Adrenal gland (tissue), 5 donors: ENCODE data around the gene CDS2.

Experiments
- POLR2A ChIP-seq, 2 donors: fragments of 450-650 bp; IDR thresholded peaks; one replicate each; pipeline ENCODE4 v1.6.1; 2017; ENCODE audit warnings: antibody characterized with exemption in 2 of 2, mild to moderate bottlenecking in 2 of 2, moderate library complexity in 1 of 2
- TF ChIP-seq, protein P1 (sequence below), 6 experiments: fragments of 450-650 bp in 4 of 6; fragments of 200-600 bp in 2 of 6; sonication (generic) in 1 of 6; IDR thresholded peaks; 1 replicate in 5 of 6; 2 replicates in 1 of 6; pipeline versions ENCODE4 v1.5.1 to v1.8.0; 2016 to 2021; ENCODE audit warnings: antibody characterized with exemption in 6 of 6, mild to moderate bottlenecking in 2 of 6, moderate library complexity in 1 of 6
- donor health status: DM: no; HTN: no; CAD: no.

DNA sequence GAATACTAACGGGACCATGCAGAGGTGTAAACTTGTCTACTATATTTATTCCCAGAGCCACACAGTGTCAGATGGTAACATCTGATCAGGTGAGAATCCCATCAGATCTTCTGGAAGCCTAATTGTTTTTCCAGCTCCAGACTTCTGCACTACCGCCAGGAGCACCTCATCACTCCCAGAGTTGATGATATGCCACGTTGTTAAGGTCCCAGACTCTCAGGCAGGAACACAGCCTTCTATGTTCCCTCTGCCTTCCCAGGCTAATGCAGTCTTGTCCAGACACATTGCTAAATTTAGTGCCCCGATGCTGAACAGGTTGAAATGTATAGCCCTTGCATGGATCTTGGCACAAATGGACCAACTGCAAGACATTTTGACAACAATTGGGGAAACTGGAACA lies 103.7 kb downstream of the CDS2 start:
- TF ChIP-seq, protein P1, sequence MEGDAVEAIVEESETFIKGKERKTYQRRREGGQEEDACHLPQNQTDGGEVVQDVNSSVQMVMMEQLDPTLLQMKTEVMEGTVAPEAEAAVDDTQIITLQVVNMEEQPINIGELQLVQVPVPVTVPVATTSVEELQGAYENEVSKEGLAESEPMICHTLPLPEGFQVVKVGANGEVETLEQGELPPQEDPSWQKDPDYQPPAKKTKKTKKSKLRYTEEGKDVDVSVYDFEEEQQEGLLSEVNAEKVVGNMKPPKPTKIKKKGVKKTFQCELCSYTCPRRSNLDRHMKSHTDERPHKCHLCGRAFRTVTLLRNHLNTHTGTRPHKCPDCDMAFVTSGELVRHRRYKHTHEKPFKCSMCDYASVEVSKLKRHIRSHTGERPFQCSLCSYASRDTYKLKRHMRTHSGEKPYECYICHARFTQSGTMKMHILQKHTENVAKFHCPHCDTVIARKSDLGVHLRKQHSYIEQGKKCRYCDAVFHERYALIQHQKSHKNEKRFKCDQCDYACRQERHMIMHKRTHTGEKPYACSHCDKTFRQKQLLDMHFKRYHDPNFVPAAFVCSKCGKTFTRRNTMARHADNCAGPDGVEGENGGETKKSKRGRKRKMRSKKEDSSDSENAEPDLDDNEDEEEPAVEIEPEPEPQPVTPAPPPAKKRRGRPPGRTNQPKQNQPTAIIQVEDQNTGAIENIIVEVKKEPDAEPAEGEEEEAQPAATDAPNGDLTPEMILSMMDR (IDR thresholded peaks at IDR 0.05), result no peak
- TF ChIP-seq POLR2A (IDR thresholded peaks at IDR 0.05), result no peak
